Body of pancreas (tissue), 4 donors: ENCODE measurements around the gene DYRK1B. TPM values are rescaled to one million over a fixed set of nuclear protein-coding genes. Genes with fewer than 3 reads are reported as not detected.

Experiments used
- ATAC-seq: fragments of 150-250 bp; one replicate; pipeline ENCODE4 v1.9.1; 2016
- DNase-seq, 4 donors: peaks; one replicate each; pipeline ENCODE4 v3.0.0-alpha.2; 2019
- H3K27ac ChIP-seq, 4 donors: fragments of 200-600 bp; sonication (generic); 1 replicate in 3 of 4; 2 replicates in 1 of 4; pipeline versions ENCODE4 v1.5.1 to v1.6.1; 2016 to 2019; ENCODE audit warnings: mild to moderate bottlenecking in 1 of 4, mixed read lengths in 1 of 4, moderate library complexity in 1 of 4
- H3K27me3 ChIP-seq, 2 donors: fragments of 200-600 bp; sonication (generic); one replicate each; pipeline ENCODE4 v1.6.0; 2016; ENCODE audit warnings: mild to moderate bottlenecking in 1 of 2
- H3K36me3 ChIP-seq, 2 donors: fragments of 200-600 bp; sonication (generic); replicated peaks in 1 of 2; 2 replicates each; pipeline ENCODE4 v1.5.1; 2016; ENCODE audit warnings: low read depth in 2 of 2; ENCODE audit not compliant: insufficient read depth in 1 of 2
- H3K4me1 ChIP-seq: fragments of 200-600 bp; sonication (generic); one replicate; pipeline ENCODE4 v1.6.0; 2016
- H3K4me3 ChIP-seq, 2 donors: fragments of 200-600 bp; sonication (generic); 1 replicate in 1 of 2; 2 replicates in 1 of 2; pipeline ENCODE4 v1.5.1; 2016 to 2019
- H3K9me3 ChIP-seq, 3 donors: fragments of 200-600 bp; sonication (generic); 1 replicate in 2 of 3; 2 replicates in 1 of 3; pipeline ENCODE4 v1.5.1; 2016
- CTCF ChIP-seq, 7 experiments: fragments of 450-650 bp in 4 of 7; fragments of 200-600 bp in 3 of 7; sonication (generic) in 3 of 7; IDR thresholded peaks; one replicate each; pipeline ENCODE4 v1.5.1; 2016 to 2019; ENCODE audit warnings: antibody characterized with exemption in 7 of 7
- POLR2A ChIP-seq, 3 donors: fragments of 450-650 bp; IDR thresholded peaks; one replicate each; pipeline ENCODE4 v1.6.1; 2016; ENCODE audit warnings: antibody characterized with exemption in 3 of 3, mild to moderate bottlenecking in 2 of 3
- WGBS, 2 donors: methylation state at CpG; one replicate each; pipeline ENCODE4 v1.1.5; 2017; 5-methylcytosine and 5-hydroxymethylcytosine counted together
- intact Hi-C: fragments of 100-400 bp; cut with DNase I; formaldehyde crosslinking; loops from one replicate; pipeline ENCODE4 v1.15.1; 2023
- total RNA-seq, 2 donors: library from RNA; depleted of rRNA; stranded (reverse); fragments of >200 nt; gene quantifications; one replicate each; pipeline ENCODE4 v1.1.0, GENCODE V29; 2016

DYRK1B gene
- total RNA-seq, 2 donors from 2014 or later = 11.9 to 21.1 TPM

GRCh38 chr19:39838569-39838968 lies 4.6 kb upstream of the DYRK1B start:
- Histone ChIP-seq H3K4me3 (no peak overlapping the region), H3K9me3 (no peaks in the 10 kb centered on the region), H3K4me1 (peaks cover 22% of the 10 kb centered on the region), H3K27ac (no peak overlapping the region), H3K36me3 (peaks cover 5 to 26% of the 10 kb centered on the region in 2 donors), H3K27me3 (no peaks in the 10 kb centered on the region)
- no peak for ATAC-seq
- no peak for TF ChIP-seq POLR2A (IDR thresholded peaks at IDR 0.05)
- TF ChIP-seq CTCF (IDR thresholded peaks at IDR 0.05) = no peak
- no peak for DNase-seq
- intact Hi-C loops = no loop called here
- WGBS, 2 donors = 82 to 86% methylated on average over 3 to 4 of the region's 4 CpGs

GRCh38 chr19:39837978-39838377 lies 4.0 kb upstream of the DYRK1B start:
- no peaks in the 10 kb centered on the region for H3K27me3 ChIP-seq
- 93 to 94% methylated on average over 3 of the region's 3 CpGs for WGBS, 2 donors
- TF ChIP-seq CTCF (IDR thresholded peaks at IDR 0.05) (no peak), POLR2A (IDR thresholded peaks at IDR 0.05) (no peak)
- H3K4me1 ChIP-seq = peaks cover 19% of the 10 kb centered on the region
- intact Hi-C loops = no loop called here
- H3K4me3 ChIP-seq = no peak overlapping the region
- H3K27ac ChIP-seq = no peak overlapping the region
- H3K36me3 ChIP-seq = peaks cover 5 to 26% of the 10 kb centered on the region in 2 donors
- H3K9me3 ChIP-seq = no peaks in the 10 kb centered on the region
- ATAC-seq (no peak), DNase-seq (no peak)

- no peak for ATAC-seq
- Histone ChIP-seq H3K27ac (peak overlapping the region; percentile 48 to 90 (median 74)), H3K4me1 (peaks cover 20% of the 10 kb centered on the region), H3K9me3 (no peaks in the 10 kb centered on the region), H3K36me3 (peaks cover 14 to 35% of the 10 kb centered on the region in 2 donors), H3K27me3 (no peaks in the 10 kb centered on the region), H3K4me3 (peak overlapping the region in 1 of 2 donors; percentile 100)
- TF ChIP-seq CTCF (IDR thresholded peaks at IDR 0.05) = no peak
- TF ChIP-seq POLR2A (IDR thresholded peaks at IDR 0.05) = no peak
- intact Hi-C loops = no loop called here
- WGBS, 2 donors = 37 to 73% methylated on average over 11 to 19 of the region's 19 CpGs
- DNase-seq = no peak
Observed at GRCh38 chr19:39834287-39834841, 402 bp upstream of the DYRK1B start.

GRCh38 chr19:39833160-39833463 lies 850 bp downstream of the DYRK1B start:
- Histone ChIP-seq H3K27me3 (no peaks in the 10 kb centered on the region), H3K36me3 (peaks cover 14 to 33% of the 10 kb centered on the region in 2 donors), H3K4me1 (peaks cover 20% of the 10 kb centered on the region), H3K4me3 (peak overlapping the region; percentile 91 to 100), H3K27ac (peak overlapping the region; percentile 60 to 90 (median 83)), H3K9me3 (no peaks in the 10 kb centered on the region)
- ATAC-seq = no peak
- 1 to 8% methylated on average over 8 of the region's 24 CpGs for WGBS, 2 donors
- TF ChIP-seq POLR2A (IDR thresholded peaks at IDR 0.05) (no peak), CTCF (IDR thresholded peaks at IDR 0.05) (no peak)
- DNase-seq = no peak
- intact Hi-C loops = no loop called here
